Loucy (cell line): ENCODE data around the gene CXCL17.

Experiments
- CTCF ChIP-seq: fragments of 200-600 bp; sonication (generic); conservative IDR thresholded peaks from 2 replicates; pipeline ENCODE4 v1.5.1; 2014; ENCODE audit warnings: mild to moderate bottlenecking, antibody characterized with exemption, low read length
- EZH2phosphoT487 ChIP-seq: fragments of 200-600 bp; IDR thresholded peaks from 2 replicates; pipeline ENCODE4 v1.6.1; 2018; ENCODE audit warnings: antibody characterized with exemption, mild to moderate bottlenecking, moderate library complexity, borderline replicate concordance

- TF ChIP-seq CTCF (no peak), EZH2phosphoT487 (no peak)
Observed at GRCh38 chr19:42397263-42398166, 45.2 kb downstream of the CXCL17 start.
